ENCODE results near the gene CA5B. TPM values are rescaled to one million over a fixed set of nuclear protein-coding genes. Genes with fewer than 3 reads are reported as not detected.

CA5B gene
- total RNA-seq, 1 experiment from 2014 or later = 15.3 TPM

DNA sequence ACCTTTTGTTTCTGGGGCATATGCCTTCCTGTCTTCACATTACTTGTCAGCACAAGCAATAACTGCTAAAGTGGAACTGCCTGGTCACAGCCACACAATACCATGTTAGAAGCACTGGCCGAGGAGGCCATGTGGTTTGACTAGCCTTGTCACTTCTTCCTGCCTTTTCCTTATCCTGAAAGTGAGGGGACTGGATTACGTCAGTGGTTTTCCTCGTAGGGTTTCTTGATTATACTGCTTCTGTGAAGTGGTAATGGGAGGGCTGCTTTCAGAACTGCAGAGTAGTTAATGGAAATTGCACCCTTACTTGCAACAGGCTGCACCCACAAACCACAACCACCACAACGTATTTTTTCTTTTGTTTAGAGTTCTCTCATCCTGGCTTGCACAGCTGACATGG is 78.8 kb downstream of the CA5B start:
- ChIA-PET POLR2A (no interaction called here), CTCF (interaction anchor here (0.6 kb wide), 1 partner anchor 10 kb away, joined by 4 read pairs; no protein-coding TSS in a partner anchor)
- H3K27ac Mint-ChIP-seq (ENCODE audit: low read depth, unreplicated experiment) = no peak overlapping the region
- H3K4me1 Mint-ChIP-seq (ENCODE audit: insufficient read depth, unreplicated experiment) = no peaks in the 10 kb centered on the region
- no peaks in the 10 kb centered on the region for H3K9me3 Mint-ChIP-seq (ENCODE audit: unreplicated experiment)
- no peak for DNase-seq (ENCODE audit: unreplicated experiment)
- no peaks in the 10 kb centered on the region for H3K27me3 Mint-ChIP-seq (ENCODE audit: insufficient read depth, unreplicated experiment)
- intact Hi-C loops (cut with micrococcal nuclease) = no loop called here
- BruUV-seq (replicated peaks) = no TSS peak
- TF ChIP-seq, protein P1, sequence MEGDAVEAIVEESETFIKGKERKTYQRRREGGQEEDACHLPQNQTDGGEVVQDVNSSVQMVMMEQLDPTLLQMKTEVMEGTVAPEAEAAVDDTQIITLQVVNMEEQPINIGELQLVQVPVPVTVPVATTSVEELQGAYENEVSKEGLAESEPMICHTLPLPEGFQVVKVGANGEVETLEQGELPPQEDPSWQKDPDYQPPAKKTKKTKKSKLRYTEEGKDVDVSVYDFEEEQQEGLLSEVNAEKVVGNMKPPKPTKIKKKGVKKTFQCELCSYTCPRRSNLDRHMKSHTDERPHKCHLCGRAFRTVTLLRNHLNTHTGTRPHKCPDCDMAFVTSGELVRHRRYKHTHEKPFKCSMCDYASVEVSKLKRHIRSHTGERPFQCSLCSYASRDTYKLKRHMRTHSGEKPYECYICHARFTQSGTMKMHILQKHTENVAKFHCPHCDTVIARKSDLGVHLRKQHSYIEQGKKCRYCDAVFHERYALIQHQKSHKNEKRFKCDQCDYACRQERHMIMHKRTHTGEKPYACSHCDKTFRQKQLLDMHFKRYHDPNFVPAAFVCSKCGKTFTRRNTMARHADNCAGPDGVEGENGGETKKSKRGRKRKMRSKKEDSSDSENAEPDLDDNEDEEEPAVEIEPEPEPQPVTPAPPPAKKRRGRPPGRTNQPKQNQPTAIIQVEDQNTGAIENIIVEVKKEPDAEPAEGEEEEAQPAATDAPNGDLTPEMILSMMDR (IDR thresholded peaks at IDR 0.05; ENCODE audit: unreplicated experiment) = no peak
- H3K36me3 Mint-ChIP-seq (ENCODE audit: insufficient read depth, unreplicated experiment) = peaks cover 76% of the 10 kb centered on the region
- H3K4me3 Mint-ChIP-seq (ENCODE audit: unreplicated experiment) = no peak overlapping the region

DNA sequence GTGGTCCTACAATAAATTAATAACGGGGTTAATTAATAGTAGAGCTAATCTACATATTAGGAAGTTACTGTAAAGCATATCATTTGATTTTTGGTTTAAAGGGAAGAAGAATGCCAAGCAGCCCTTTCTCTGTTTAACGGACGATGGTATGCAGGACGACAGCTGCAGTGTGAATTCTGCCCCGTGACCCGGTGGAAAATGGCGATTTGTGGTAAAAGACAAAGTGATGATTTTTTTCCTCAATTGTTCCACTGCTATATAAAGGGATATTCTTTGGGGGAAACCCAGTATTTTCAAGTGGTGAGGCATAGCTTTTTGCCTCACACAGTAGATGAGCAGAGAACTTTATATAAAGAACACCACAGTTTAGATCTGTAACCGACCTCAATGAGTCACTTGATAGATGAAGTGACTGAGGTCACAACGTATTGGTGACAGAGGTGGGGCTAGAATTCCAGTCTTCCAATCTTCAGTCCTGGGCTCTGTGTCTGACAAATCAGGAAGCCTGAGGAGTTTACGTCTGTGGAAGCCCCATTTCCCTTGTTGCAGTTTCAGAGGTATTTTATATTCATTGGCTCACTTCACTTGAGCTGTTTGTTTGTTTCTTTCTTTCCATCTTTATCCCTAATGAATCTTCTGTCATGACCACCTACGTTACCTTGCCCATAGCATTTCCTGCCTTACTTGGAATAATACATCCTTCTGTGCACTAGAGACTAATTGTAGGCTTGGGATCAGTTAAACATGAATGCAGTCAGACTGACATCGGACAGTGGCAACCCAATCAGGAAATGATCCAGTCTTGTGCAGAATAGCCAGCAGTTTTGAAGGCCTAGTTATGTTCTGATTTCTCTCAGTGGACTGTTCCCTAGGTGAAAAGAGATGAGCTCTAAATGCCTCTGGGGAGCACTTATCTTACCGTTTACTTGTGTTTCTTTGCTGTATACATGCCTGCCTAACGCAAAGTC is 82.3 kb downstream of the CA5B start:
- no peaks in the 10 kb centered on the region for H3K9me3 Mint-ChIP-seq (ENCODE audit: unreplicated experiment)
- DNase-seq (ENCODE audit: unreplicated experiment) = no peak
- intact Hi-C loops (cut with micrococcal nuclease) = no loop called here
- H3K27ac Mint-ChIP-seq (ENCODE audit: low read depth, unreplicated experiment) = no peak overlapping the region
- no peaks in the 10 kb centered on the region for H3K4me1 Mint-ChIP-seq (ENCODE audit: insufficient read depth, unreplicated experiment)
- TF ChIP-seq, protein P1 (IDR thresholded peaks at IDR 0.05; ENCODE audit: unreplicated experiment) = no peak
- BruUV-seq (replicated peaks) = no TSS peak
- H3K4me3 Mint-ChIP-seq (ENCODE audit: unreplicated experiment) = no peak overlapping the region
- ChIA-PET CTCF (no interaction called here), POLR2A (no interaction called here)
- peaks cover 63% of the 10 kb centered on the region for H3K36me3 Mint-ChIP-seq (ENCODE audit: insufficient read depth, unreplicated experiment)
- no peaks in the 10 kb centered on the region for H3K27me3 Mint-ChIP-seq (ENCODE audit: insufficient read depth, unreplicated experiment)

DNA sequence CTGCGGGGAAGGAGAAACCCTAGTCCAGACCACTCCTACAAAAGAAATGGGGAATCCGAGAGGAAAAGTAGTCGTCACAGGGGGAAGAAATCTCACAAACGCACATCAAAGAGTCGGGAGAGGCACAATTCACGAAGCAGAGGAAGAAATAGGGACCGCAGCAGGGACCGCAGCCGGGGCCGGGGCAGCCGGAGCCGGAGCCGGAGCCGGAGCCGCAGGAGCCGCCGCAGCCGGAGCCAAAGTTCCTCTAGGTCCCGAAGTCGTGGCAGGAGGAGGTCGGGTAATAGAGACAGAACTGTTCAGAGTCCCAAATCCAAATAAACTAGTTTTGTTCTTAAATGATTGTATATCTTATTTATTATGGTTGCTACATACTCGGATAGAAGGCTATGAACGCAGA is 84.9 kb downstream of the CA5B start:
- TF ChIP-seq, protein P1 (IDR thresholded peaks at IDR 0.05; ENCODE audit: unreplicated experiment) = no peak
- BruUV-seq (replicated peaks) = TSS peak; percentile 87
- no peak for DNase-seq (ENCODE audit: unreplicated experiment)
- H3K36me3 Mint-ChIP-seq (ENCODE audit: insufficient read depth, unreplicated experiment) = peaks cover 48% of the 10 kb centered on the region
- intact Hi-C loops (cut with micrococcal nuclease) = no loop called here
- ChIA-PET POLR2A (interaction anchor here (1.0 kb wide), 1 partner anchor 33 kb away, joined by 3 read pairs; the partner anchor contains the start of gene ZRSR2), CTCF (no interaction called here)
- H3K9me3 Mint-ChIP-seq (ENCODE audit: unreplicated experiment) = no peaks in the 10 kb centered on the region
- H3K4me1 Mint-ChIP-seq (ENCODE audit: insufficient read depth, unreplicated experiment) = no peaks in the 10 kb centered on the region
- no peak overlapping the region for H3K4me3 Mint-ChIP-seq (ENCODE audit: unreplicated experiment)
- H3K27ac Mint-ChIP-seq (ENCODE audit: low read depth, unreplicated experiment) = no peak overlapping the region
- H3K27me3 Mint-ChIP-seq (ENCODE audit: insufficient read depth, unreplicated experiment) = no peaks in the 10 kb centered on the region

DNA sequence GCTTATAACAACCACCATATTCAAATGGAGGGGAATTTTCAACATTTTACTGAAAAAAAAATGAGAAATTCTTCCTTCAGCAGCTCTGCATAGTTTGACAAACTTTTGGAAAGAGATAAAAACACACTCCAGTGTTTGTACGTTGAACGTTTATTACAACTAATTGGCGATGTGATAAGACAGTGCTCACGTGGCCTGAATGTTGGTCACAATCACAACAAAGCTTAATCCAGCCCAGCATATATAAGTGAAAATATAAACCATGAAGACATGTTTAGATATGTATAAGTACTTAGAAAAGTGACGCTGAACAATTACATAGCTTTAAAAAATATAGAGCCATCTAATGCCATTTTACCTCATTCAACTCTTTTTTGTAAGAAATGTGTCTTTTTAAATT is 87.9 kb downstream of the CA5B start:
- no TSS peak for BruUV-seq (replicated peaks)
- Mint-ChIP-seq H3K4me3 (ENCODE audit: unreplicated experiment) (no peak overlapping the region), H3K36me3 (ENCODE audit: insufficient read depth, unreplicated experiment) (peaks cover 35% of the 10 kb centered on the region), H3K27me3 (ENCODE audit: insufficient read depth, unreplicated experiment) (no peaks in the 10 kb centered on the region), H3K9me3 (ENCODE audit: unreplicated experiment) (no peaks in the 10 kb centered on the region), H3K27ac (ENCODE audit: low read depth, unreplicated experiment) (no peak overlapping the region), H3K4me1 (ENCODE audit: insufficient read depth, unreplicated experiment) (no peaks in the 10 kb centered on the region)
- TF ChIP-seq, protein P1 (IDR thresholded peaks at IDR 0.05; ENCODE audit: unreplicated experiment) = no peak
- ChIA-PET POLR2A (no interaction called here), CTCF (interaction anchor here (0.6 to 1.1 kb wide), 3 partner anchors 9 to 58 kb away, joined by 3 to 4 read pairs (median 3); no protein-coding TSS in a partner anchor)
- no peak for DNase-seq (ENCODE audit: unreplicated experiment)
- intact Hi-C loops (cut with micrococcal nuclease) = no loop called here

Data from MCF 10A (cell line).